Spleen (tissue), 7 donors: ENCODE data around the gene SETD4.

ENCODE experiments used
- POLR2AphosphoS5 ChIP-seq, 3 donors: sonication (generic); formaldehyde crosslinking; IDR thresholded peaks; one replicate each; pipeline ENCODE4 v1.5.1; 2017; ENCODE audit warnings: antibody characterized with exemption in 3 of 3
- TF ChIP-seq, protein P1 (sequence below), 11 experiments: fragments of 200-600 bp in 7 of 11; fragments of 450-650 bp in 4 of 11; sonication (generic) in 4 of 11; IDR thresholded peaks in 8 of 11; conservative IDR thresholded peaks in 3 of 11; 1 replicate in 7 of 11; 2 replicates in 4 of 11; pipeline versions ENCODE4 v1.4.0 to v1.8.0; 2016 to 2021; ENCODE audit warnings: antibody characterized with exemption in 11 of 11, inconsistent platforms in 4 of 11, mild to moderate bottlenecking in 1 of 11
- donor health status: DM: no; HTN: no; CAD: no; lungs with moderate emphysema.
- donor health status: DM: no; HTN: no; CAD: no.
- donor health status: DM: no; HTN: no; CAD: no.

DNA sequence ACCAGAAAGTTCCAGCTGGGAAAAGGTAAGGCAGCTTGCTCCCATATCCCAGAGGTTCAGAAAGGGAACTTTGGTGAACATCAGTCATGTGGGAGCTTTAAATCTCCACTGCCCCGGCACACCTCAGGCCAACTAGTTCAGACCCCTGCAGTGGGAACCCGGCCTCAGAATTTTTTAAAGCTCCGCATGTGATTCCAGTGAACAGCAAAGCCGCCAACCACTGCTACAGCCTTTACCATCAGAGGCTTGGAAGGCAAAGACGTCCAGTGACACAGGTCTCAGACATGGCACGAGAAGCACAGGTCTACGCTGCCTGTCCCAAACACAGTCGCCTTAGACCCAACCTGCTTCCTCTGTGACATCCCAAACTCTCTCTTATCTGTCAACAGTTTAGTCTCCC, 31.0 kb downstream of the SETD4 start:
- TF ChIP-seq, protein P1, sequence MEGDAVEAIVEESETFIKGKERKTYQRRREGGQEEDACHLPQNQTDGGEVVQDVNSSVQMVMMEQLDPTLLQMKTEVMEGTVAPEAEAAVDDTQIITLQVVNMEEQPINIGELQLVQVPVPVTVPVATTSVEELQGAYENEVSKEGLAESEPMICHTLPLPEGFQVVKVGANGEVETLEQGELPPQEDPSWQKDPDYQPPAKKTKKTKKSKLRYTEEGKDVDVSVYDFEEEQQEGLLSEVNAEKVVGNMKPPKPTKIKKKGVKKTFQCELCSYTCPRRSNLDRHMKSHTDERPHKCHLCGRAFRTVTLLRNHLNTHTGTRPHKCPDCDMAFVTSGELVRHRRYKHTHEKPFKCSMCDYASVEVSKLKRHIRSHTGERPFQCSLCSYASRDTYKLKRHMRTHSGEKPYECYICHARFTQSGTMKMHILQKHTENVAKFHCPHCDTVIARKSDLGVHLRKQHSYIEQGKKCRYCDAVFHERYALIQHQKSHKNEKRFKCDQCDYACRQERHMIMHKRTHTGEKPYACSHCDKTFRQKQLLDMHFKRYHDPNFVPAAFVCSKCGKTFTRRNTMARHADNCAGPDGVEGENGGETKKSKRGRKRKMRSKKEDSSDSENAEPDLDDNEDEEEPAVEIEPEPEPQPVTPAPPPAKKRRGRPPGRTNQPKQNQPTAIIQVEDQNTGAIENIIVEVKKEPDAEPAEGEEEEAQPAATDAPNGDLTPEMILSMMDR (IDR thresholded peaks at IDR 0.05 in 8 of 11, conservative IDR thresholded peaks at IDR 0.05 in 3 of 11): no peak
- no peak for TF ChIP-seq POLR2AphosphoS5 (IDR thresholded peaks at IDR 0.05)
